ENCODE measurements around the gene PEX6.

DNA sequence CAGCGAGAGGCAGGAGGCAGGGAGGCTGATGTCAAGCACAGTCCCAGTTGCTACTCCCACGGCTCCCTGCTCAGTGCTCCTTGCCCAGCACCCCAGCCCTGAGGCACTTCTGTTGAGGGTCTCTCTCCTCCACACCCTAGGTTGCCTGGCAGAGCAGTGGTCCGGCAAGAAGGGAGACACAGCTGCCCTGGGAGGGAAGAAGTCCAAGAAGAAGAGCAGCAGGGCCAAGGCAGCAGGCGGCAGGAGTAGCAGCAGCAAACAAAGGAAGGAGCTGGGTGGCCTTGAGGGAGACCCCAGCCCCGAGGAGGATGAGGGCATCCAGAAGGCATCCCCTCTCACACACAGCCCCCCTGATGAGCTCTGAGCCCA lies 40.6 kb downstream of the PEX6 start:
- TF ChIP-seq, protein P1, sequence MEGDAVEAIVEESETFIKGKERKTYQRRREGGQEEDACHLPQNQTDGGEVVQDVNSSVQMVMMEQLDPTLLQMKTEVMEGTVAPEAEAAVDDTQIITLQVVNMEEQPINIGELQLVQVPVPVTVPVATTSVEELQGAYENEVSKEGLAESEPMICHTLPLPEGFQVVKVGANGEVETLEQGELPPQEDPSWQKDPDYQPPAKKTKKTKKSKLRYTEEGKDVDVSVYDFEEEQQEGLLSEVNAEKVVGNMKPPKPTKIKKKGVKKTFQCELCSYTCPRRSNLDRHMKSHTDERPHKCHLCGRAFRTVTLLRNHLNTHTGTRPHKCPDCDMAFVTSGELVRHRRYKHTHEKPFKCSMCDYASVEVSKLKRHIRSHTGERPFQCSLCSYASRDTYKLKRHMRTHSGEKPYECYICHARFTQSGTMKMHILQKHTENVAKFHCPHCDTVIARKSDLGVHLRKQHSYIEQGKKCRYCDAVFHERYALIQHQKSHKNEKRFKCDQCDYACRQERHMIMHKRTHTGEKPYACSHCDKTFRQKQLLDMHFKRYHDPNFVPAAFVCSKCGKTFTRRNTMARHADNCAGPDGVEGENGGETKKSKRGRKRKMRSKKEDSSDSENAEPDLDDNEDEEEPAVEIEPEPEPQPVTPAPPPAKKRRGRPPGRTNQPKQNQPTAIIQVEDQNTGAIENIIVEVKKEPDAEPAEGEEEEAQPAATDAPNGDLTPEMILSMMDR (conservative IDR thresholded peaks at IDR 0.05; ENCODE audit: low read length): no peak
- TF ChIP-seq EZH2phosphoT487 (IDR thresholded peaks at IDR 0.05; ENCODE audit: borderline replicate concordance): no peak

Measured in Loucy (cell line).